HG03066 (cell line): ENCODE measurements around the gene GNA12.
A peak's percentile ranks its signal among the peaks of the same experiment; 100 is the strongest.
"Not testable (repeated sequence)": the region's sequence is repeated elsewhere in the genome, so short reads cannot be mapped to it uniquely, and the experiment has no call there.

Experiments used
- ATAC-seq: cut with Tn5 transposase; IDR thresholded peaks from one replicate; pipeline ENCODE4 v1.9.1; 2021; ENCODE audit warnings: low read depth; ENCODE audit not compliant: unreplicated experiment

The GNA12 gene

GRCh38 chr7:2705371-2706096 lies 138.6 kb downstream of the GNA12 start:
- no peak for ATAC-seq

GRCh38 chr7:2702594-2702957 lies 141.5 kb downstream of the GNA12 start:
- ATAC-seq, result no peak

- ATAC-seq, result no peak
Measured at GRCh38 chr7:2701832-2702593, 142.1 kb downstream of the GNA12 start.

DNA sequence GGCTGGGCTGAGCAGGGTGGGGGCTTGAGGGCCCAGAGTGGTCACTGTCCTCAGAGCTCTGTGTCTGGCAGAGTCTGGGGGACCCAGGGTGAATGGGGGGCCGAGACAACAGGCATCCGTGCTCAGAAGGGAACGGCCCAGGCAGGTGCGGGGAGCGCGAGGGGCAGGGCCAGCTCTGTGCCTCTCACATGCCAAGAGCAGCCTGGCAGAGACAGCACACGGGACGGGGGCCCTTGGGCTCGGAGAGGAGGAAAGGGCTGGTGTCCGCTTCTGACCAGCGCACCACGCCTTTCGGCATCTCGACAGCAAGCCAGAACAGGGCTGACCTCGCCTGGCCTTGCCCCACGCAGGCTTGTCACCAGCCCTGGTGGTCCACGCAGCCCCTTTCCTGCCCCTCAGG lies 142.7 kb downstream of the GNA12 start:
- ATAC-seq, result no peak

GRCh38 chr7:2700141-2700850 lies 143.8 kb downstream of the GNA12 start:
- no peak for ATAC-seq

DNA sequence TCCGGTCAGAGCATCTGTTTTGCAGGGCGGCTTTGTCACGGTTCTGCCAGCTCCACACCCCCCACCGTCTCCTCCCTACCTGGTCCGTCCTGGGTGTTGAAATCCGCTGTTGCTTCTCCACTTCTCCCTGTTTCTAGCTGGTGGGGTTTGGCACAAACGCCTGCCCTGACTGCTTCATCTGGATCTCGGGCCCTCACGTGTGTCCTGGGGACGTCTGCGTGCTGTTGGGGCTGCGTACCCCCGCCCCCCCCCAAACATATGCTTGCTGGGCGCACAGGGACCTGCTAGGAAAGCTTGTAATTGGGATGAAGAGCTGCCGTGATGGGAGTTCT lies 144.9 kb downstream of the GNA12 start:
- ATAC-seq, result no peak

- peak; percentile 96 for ATAC-seq
Measured at GRCh38 chr7:2698581-2699288, 145.4 kb downstream of the GNA12 start.

DNA sequence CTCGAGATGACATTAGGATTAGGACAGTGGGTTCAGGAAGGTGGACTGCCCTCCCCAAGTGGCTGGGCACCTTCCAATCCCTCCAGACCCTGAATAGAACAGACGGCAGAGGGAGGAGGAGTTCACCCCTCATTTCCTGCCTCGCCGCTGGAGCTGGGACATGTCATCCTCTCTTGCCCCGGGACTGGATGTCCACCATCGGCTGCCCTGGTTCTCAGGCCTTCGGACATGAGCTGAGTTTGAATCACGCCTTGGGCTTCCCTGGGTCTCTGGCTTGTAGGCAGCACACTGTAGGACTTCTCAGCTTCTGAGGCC lies 150.0 kb downstream of the GNA12 start:
- ATAC-seq, result not testable (repeated sequence)

GRCh38 chr7:2693420-2694121 lies 150.5 kb downstream of the GNA12 start:
- not testable (repeated sequence) for ATAC-seq

GRCh38 chr7:2692543-2692942 lies 151.6 kb downstream of the GNA12 start:
- ATAC-seq, result no peak

DNA sequence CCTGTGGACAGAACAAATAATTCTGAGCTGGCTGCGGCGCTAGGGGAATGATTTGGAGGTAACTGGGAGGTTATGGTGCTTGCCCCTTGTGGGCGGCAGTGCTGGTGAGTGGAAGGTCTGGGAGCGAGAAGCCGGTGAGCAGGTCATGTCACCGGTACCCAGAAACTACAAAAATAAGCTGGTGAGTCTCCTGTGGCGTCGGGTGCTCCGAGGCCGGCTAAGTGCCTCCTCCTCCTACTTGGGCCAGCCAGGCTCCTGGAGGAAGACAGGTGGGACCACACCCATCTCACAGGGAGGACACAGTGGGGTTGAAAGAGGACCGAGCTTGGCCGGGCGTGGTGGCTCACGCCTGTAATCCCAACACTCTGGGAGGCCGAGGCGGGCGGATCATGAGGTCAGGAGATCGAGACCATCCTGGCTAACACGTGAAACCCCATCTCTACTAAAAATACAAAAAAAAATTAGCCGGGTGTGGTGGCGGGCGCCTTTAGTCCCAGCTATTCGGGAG lies 152.1 kb downstream of the GNA12 start:
- ATAC-seq, result not testable (repeated sequence)

DNA sequence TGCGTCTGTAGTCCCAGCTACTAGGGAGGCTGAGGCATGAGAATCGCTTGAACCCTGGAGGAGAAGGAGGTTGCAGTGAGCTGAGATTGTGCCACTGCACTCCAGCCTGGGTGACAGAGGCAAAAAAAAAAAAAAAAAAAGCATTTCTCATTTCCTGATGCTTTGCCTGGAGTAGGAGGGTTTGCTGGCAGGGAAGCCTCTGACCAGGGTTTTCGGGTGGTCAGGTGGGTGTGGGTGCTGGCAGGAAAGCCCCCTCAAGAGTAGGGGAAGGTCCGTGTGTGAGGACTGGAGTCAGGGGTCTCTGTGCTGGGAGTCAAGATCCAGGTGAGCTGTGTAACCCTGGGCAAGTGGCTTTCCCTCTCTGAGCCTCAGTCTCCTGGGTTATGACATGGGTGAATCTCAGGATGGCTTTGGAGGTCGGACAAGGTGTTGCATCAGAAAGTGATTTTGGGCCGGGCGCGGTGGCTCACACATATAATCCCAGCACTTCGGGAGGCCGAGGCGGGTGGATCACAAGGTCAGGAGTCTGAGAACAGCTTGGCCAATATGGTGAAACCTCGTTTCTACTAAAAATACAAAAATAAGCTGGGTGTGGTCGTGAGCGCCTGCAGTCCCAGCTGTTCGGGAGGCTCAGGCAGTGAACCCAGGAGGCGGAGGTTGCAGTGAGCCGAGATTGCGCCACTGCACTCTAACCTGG lies 152.9 kb downstream of the GNA12 start:
- ATAC-seq, result no peak

- ATAC-seq, result no peak
Measured at GRCh38 chr7:2689951-2690705, 154.0 kb downstream of the GNA12 start.

GRCh38 chr7:2689343-2689847 lies 154.7 kb downstream of the GNA12 start:
- ATAC-seq, result no peak

DNA sequence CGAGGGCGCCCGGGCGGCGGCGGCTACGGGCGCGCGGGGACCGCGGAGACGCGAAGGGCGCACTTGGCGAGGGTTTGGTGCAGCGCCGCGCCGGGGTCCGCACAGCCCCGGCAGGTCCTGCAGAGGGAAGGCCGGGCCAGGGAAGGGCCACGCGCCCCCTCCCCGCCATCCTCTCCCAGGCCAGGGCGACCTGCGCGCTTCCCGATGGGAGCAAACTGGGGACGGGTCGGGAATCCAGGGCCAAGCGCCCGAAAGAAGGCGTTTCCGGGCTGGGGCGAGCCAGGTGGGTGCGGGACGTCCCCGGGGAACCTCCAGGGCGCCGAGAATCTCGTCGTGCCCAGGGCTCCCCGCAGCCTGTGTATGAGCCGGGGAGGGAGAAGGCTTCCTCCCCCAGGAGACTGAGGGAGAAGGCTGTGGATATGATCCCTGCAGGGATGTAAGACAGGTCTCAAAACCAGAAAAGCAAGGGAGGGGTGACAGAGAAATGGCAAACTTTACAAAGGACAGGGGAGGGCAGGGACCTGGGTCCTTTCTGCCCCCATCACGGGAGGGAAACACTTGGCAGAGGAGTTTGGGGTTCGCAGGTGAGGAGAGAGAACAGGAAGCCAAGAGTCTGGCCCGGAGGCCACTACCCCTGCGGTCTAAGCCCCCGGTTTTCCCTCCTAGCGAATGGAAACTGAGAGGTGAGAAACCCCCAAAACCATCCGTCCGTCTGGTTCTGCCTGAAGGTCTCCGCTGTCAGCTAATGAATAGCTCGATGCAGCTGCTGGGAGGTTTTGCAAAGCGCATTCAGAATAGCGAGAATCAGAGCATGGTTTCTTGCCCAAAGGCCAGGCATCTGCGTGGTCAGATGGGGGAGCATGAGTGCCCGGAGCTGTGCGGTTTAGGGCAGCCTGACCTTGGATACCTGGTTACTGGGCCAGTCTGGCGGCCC lies 155.4 kb downstream of the GNA12 start:
- peak; percentile 85 for ATAC-seq

DNA sequence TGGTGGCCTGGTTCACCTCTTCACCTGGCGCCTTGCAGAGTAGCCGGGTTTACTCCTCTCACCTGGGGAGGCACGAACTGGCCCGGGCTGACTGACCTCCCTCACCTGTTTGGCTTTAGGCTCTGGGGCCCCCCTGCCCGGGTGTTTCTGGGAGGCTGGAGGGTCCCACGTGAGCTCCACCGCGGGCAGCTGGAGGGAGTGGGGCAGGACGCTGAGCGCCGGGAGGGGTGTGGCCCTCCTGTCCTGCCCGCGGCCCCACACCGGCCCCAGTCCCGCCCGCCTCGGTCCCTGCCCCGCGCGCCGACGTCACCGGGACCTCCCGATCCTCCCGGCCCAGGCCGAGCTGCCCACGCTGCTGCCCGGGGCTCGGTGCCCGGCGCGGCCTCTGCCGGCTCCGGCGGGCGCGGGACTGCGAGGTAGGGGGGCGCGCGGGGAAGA lies 156.2 kb downstream of the GNA12 start, which contains the start of gene AMZ1:
AMZ1 (plus strand) TSS at position 322 of the 438 bp plus-strand sequence. CDS start 12,250 bp downstream, outside the sequence.
- ATAC-seq, result no peak

GRCh38 chr7:2687338-2687869 lies 156.7 kb downstream of the GNA12 start:
- no peak for ATAC-seq
